Activated T-cell treated with anti-CD3 and anti-CD28 coated beads for 48 hours (primary cell): Measurements from ENCODE around the gene SLC9A9.
"Not testable (repeated sequence)": the region's sequence is repeated elsewhere in the genome, so short reads cannot be mapped to it uniquely, and the experiment has no call there.

Experiments used
- DNase-seq: peaks from one replicate; pipeline ENCODE4 v3.0.0-alpha.2; 2020; ENCODE audit warnings: low read depth

SLC9A9 gene

DNA sequence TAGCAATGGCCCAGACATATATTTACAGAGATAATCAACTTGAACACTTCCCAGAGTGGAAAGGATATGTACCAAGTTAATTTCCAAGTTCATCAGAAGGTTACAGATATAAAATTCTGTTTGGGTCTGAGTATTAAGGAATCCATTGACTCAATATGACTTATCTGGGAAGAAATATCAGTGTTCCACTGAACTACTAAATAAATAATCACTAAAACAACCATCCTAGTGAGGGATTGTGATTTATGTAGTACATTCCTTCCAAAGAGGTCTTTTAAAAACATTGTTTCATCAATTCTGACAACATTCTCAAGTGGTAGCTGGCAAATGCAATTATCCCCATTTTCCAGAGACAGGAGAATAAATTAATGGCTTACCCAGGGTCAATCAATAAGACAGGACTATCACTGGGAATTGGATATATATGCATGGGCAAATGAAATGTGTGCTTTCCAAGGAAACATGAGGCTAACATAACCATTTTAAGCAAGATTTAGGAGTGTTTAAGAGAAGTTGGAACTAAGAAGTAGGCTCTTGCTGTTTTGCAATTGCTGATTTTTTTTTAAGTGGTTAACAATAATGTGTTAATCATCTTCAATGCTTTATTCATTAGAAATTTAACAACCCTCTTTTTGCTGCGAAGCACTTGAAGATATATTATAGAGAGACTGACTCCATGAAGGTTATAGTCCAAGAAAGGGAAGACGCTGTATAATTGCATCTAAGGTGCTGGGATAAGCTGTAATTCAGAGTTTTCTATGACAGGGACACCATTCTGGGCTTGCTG lies 37.9 kb downstream of the SLC9A9 start:
- DNase-seq, result no peak

DNA sequence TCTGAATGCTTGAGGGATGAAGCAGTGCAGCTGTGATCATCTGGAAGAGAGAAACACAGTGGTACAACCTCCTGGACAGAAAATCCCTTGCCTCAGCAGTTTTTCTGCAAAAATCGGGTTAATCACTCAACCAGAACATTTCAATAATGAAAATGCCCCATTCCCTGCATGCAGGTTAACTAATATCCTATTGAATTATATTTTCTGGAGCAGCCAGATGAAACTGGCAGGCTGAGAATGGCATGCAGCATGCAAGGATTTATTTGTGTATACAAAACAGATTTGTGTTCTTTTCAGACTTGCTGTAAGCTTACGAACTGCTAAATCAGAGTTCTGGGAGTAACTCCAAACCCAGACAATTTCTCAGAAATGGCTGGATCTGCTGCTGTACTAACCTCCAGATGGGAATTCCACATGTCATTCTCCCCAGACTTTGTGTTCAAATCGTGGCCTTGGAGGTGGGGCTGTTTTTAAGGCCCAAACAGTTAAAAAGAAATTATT lies 39.1 kb downstream of the SLC9A9 start:
- no peak for DNase-seq

GRCh38 chr3:143808030-143808429 lies 40.2 kb downstream of the SLC9A9 start:
- no peak for DNase-seq

DNA sequence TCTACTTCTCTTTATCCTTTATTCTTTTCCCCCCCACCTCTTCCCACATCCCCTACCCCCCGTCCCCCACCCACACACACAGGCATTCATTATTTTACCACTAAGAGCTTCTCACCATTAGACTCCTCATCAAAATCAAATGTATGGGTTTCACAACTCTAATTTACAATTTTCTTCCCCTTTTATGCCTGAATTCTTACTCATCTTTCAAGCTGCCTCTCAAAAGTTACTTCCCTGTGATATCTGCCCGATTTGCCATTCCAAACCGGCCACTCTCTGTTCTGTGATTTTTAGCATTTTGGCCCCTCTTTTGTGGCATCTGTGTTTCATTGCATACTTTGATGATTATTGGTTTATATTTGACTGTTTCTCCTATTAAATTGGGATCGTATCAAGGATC lies 42.2 kb downstream of the SLC9A9 start:
- no peak for DNase-seq

DNA sequence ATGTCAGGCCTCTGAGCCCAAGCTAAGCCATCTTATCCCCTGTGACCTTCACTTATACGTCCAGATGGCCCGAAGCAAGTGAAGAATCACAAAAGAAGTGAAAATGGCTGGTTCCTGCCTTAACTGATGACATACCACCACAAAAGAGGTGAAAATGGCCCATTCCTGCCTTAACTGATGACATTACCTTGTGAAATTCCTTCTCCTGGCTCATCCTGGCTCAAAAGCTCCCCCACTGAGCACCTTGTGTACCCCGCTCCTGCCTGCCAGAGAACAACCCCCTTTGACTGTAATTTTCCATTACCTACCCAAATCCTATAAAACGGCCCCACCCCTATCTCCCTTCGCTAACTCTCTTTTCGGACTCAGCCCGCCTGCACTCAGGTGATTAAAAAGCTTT lies 42.8 kb downstream of the SLC9A9 start:
- DNase-seq, result not testable (repeated sequence)

DNA sequence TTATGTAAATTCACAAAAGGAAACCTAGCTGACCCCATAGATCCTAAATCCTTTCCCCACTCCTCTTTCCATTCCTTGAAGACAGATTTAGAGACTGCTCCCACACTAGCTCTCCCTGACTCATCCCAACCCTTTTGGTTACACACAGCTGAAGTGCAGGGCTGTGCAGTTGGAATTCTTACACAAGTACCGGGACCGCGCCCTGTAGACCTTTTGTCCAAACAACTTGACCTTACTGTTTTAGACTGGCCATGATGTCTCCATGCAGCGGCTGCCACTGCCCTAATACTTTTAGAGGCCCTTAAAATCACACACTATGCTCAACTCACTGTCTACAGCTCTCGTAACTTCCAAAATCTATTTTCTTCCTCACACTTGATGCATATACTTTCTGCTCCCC lies 47.2 kb downstream of the SLC9A9 start:
- DNase-seq, result not testable (repeated sequence)

DNA sequence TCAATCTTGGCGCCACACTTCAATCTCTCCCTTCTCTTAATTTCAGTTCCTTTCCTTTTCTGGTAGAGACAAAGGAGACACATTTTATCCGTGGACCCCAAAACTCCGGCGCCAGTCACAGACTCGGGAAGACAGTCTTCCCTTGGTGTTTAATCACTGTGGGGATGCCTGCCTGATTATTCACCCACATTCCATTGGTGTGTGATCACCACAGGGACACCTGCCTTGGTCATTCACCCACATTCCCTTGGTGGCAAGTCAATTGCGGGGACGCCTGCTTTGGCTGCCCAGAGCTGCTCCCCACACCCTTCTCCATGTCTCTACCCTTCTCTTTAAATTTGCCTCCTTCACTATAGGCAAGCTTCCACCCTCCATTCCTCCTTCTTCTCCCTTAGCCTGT lies 50.1 kb downstream of the SLC9A9 start:
- not testable (repeated sequence) for DNase-seq

DNA sequence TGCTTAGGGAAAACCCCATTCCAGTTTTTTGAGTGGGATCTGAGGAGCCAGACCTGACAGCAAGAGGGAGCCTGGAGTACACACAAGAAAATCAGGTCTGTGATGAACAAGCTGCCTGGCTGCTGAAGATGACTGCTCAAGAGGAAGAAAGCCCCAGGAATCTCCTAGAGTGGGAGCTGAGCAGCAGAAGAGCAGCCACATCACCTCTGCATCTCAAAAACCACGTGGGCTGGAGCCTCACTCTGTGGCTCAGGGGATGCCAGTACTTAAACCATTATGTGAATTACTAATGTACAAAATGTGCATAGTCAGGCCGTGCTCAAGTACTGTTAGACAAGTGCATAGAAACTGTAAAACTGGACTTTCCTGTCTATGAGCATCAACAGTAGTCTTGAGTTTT lies 52.4 kb downstream of the SLC9A9 start:
- DNase-seq, result no peak

DNA sequence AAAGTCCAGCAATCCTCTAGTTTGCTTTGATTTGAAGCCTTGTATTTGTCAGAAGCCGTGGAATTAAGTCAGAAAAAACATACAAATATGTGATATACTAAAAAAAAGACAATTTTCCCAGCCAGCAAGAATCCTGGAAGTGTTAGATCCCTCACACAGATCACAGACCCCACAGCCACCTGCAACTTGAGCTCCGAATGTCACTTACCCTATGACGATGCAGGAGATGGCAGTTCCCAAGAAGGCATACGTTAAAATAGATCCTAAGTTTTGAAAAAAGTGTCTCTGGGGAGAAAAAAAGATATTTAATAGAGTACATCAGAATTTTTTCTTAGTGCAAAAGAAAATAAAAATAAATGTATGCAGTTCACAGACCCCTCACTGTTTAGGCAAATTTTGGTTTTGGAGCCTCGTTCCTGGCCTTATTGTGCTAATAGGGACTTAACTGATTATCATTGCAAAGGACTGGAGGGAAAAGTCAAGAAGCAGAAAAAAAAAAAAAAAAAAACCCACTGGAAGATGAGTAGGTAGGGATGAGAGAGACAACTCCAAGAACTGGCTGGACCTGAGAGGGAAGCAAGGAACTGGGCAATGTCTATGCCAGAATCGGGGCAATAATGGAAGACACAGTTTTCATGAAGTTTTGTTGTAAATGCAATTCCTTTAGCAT lies 53.3 kb downstream of the SLC9A9 start:
- no peak for DNase-seq

DNA sequence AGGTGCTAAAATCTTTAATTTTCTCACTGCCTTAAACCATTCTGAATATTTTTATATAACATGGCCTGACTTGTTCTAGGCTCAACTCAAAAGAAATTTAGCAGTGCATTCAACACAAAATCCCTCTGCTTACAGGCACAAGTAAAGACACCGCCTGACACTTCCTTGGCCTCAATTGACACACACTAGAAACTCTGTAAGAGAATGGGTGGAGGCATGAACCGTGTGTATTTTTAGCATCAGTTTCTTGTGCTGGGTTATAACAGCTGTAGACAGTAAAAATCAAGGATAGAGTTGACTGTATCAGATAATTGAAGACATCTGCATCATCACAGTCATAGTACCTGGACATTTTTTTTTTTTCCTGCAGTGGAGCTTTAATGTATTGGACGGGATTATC lies 54.3 kb downstream of the SLC9A9 start:
- no peak for DNase-seq

- no peak for DNase-seq
Measured at GRCh38 chr3:143791386-143791785, 56.9 kb downstream of the SLC9A9 start.

- no peak for DNase-seq
Measured at GRCh38 chr3:143786219-143787191, 61.8 kb downstream of the SLC9A9 start.

GRCh38 chr3:143784446-143784845 lies 63.8 kb downstream of the SLC9A9 start:
- DNase-seq, result no peak

DNA sequence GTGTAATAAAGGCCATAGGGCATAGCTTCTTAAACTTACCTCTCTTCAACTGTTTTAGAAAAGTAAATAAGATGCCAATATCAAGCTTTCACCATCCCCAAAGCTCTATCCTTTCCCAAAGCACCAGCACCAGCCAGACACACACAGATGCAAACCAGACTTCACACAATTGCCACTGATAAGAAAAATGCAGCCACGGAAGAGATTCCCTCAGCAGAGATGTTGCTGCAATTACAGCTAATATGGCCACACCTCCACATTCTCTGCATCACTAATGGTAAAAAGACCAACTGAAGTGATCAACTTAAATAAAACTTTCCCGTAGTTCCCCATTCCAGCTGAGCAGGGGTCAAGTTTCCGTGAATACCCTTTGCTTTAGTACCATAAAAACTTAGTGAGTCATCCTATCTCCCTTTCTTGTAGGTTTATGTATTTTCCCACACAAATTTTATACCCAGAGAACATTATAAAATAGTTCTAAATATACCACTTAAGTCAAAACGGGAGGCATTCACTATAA lies 64.4 kb downstream of the SLC9A9 start:
- no peak for DNase-seq

DNA sequence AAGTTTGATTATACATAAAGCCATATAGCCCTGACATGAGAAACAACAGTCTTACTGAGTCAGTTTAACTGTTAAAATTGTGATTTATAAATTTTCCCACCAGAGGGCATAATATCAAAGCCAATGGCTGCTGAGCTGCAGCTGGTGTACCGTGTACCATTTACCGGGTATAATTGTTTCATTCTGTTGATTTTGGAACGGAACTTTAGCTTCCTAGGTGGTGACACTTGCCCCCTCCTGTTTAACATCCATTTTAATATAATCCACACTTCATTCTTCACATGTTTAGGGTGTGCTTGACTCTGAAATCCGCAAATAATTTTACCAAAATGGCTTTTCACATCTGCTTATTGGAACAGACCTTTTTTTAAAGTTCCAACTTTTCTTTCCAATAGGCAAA lies 72.8 kb downstream of the SLC9A9 start:
- no peak for DNase-seq

GRCh38 chr3:143771939-143772338 lies 76.3 kb downstream of the SLC9A9 start:
- DNase-seq, result no peak

DNA sequence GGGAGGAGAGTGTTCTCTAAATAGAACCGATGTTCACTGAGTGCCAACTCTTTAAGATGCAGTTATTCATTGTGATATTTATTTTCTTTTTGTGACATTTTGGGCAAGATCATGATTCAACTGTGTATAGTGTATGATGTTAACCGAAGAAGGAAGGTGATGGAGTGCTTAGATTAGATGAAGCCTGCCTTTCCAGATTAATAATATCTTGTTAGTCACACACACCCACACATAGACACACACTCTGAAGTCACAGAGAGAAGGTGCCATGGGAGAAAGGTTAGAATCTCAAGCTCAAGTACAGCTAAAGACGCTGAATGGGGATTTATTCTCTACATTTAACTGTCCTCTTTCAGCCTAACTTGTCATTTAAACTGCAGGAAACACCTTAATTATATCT lies 77.0 kb downstream of the SLC9A9 start:
- no peak for DNase-seq

GRCh38 chr3:143770391-143770790 lies 77.9 kb downstream of the SLC9A9 start:
- no peak for DNase-seq

DNA sequence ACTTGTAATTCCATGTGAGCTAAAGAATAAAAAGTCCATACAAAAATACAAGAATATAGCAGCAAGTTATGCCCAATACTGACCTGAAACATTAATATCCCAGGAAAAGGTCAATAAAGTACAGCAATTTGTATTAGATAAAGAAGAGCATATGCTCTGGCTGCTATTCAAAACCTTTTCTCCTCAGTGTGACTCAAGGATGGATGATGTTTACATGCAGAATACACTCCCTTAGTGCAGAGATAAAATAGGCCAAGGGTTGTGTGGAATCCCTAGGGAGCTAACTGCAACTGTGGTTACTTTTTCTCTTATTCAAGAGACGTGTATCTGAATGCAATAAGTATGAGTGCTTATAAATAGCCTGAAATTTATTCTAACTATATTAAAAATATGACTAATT lies 78.7 kb downstream of the SLC9A9 start:
- no peak for DNase-seq

DNA sequence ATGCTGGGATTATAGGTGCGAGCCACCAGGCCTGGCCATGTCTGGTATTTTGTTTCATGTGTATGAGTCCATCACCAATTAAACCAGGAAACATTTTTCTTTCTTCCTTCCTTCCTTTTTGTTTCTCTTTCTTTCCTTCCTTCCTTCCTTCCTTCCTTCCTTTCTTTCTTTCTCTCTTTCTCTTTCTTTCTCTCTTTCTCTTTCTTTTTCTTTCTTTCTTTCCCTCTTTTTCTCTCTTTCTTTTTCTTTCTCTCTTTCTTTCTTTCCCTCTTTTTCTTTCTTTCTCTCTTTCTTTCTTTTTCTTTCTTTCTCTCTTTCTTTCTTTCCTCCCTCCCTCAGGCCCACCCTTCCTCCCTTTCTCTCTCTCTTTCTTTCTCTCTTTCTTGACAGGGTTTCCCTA lies 83.4 kb downstream of the SLC9A9 start:
- DNase-seq, result no peak

- DNase-seq, result no peak
Measured at GRCh38 chr3:143763564-143764162, 84.6 kb downstream of the SLC9A9 start.

DNA sequence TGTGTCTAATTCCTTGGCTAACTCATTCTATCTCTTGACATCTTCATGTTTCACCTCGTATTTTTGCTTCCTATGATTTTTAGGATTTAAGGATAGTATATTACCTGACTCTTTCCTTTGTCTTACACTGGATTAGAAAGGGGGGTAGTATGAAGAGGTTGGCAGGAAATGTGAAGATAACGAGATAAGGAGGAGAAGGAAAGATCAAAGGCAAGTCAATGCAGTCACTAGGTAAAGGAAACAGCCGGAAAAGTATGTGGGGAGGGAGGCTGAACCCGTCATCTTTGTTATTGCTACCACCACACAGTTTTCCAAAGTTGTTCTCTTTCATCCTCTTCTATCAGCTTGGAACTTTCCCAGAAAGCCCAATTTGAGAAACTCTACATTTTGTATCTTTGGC lies 90.6 kb downstream of the SLC9A9 start:
- DNase-seq, result no peak
